LoVo (cell line): Measurements from ENCODE around the gene ALDH16A1.
A peak's percentile ranks its signal among the peaks of the same experiment; 100 is the strongest.

ENCODE experiments used
- DNase-seq: peaks from one replicate; pipeline ENCODE4 v3.0.0-alpha.2; 2016; ENCODE audit warnings: low spot score

Gene ALDH16A1

GRCh38 chr19:49453013-49453756 lies at the start of gene ALDH16A1:
ALDH16A1 (plus strand) TSS chr19:49453225; CDS start chr19:49453332, 107 bp downstream.
- peak; percentile 98 for DNase-seq

GRCh38 chr19:49403404-49404187 lies 49.4 kb upstream of the ALDH16A1 start:
- DNase-seq, result no peak

- DNase-seq, result no peak
These were observed 45.9 kb upstream of the ALDH16A1 start for GRCh38 chr19:49407079-49407478.

- no peak for DNase-seq
These were observed 45.5 kb upstream of the ALDH16A1 start for GRCh38 chr19:49407482-49408015.

GRCh38 chr19:49408816-49409440 lies 44.1 kb upstream of the ALDH16A1 start:
- DNase-seq, result no peak

GRCh38 chr19:49409441-49410029 lies 43.5 kb upstream of the ALDH16A1 start:
- no peak for DNase-seq

GRCh38 chr19:49411681-49412326 lies 41.2 kb upstream of the ALDH16A1 start:
- DNase-seq, result no peak

- no peak for DNase-seq
These were observed 39.7 kb upstream of the ALDH16A1 start for GRCh38 chr19:49413348-49413747.

GRCh38 chr19:49414256-49414655 lies 38.8 kb upstream of the ALDH16A1 start:
- no peak for DNase-seq

GRCh38 chr19:49415102-49415809 lies 37.8 kb upstream of the ALDH16A1 start:
- DNase-seq, result no peak

GRCh38 chr19:49415810-49416200 lies 37.2 kb upstream of the ALDH16A1 start:
- no peak for DNase-seq

- DNase-seq, result no peak
These were observed 35.9 kb upstream of the ALDH16A1 start for GRCh38 chr19:49417088-49417487.

GRCh38 chr19:49418511-49418910 lies 34.5 kb upstream of the ALDH16A1 start:
- no peak for DNase-seq

GRCh38 chr19:49419173-49419572 lies 33.9 kb upstream of the ALDH16A1 start:
- DNase-seq, result no peak

GRCh38 chr19:49420227-49420626 lies 32.8 kb upstream of the ALDH16A1 start:
- no peak for DNase-seq

- DNase-seq, result peak; percentile 36
These were observed 31.8 kb upstream of the ALDH16A1 start for GRCh38 chr19:49421039-49421877.

GRCh38 chr19:49421878-49422202 lies 31.2 kb upstream of the ALDH16A1 start:
- DNase-seq, result no peak

- no peak for DNase-seq
These were observed 30.5 kb upstream of the ALDH16A1 start for GRCh38 chr19:49422407-49423070.

GRCh38 chr19:49423071-49423984 lies 29.7 kb upstream of the ALDH16A1 start, which contains the start of gene PTH2:
PTH2 (minus strand) TSS chr19:49423441; CDS start chr19:49423339, 102 bp downstream.
- no peak for DNase-seq
